ENCODE measurements around the gene VTN.

- TF ChIP-seq CTCF (IDR thresholded peaks at IDR 0.05) (no peak), POLR2A (IDR thresholded peaks at IDR 0.05) (no peak), POLR2AphosphoS5 (IDR thresholded peaks at IDR 0.05) (no peak), EP300 (IDR thresholded peaks at IDR 0.05) (no peak)
Observed at GRCh38 chr17:28320215-28321061, 49.7 kb downstream of the VTN start.

All from upper lobe of left lung (tissue), 4 donors.